Mucosa of gallbladder (tissue), 1 donor: Measurements from ENCODE around the gene CNN3. TPM values are rescaled to one million over a fixed set of nuclear protein-coding genes. Genes with fewer than 3 reads are reported as not detected.

Experiments
- DNase-seq: peaks from one replicate; pipeline ENCODE4 v3.0.0-alpha.2; 2020; ENCODE audit warnings: low spot score
- total RNA-seq: library from RNA; stranded (reverse); gene quantifications from one replicate; pipeline ENCODE4 v1.2.1, GENCODE V29; 2021
- donor health status: DM: no; HTN: no; CAD: no.

Gene CNN3
- total RNA-seq: 171 TPM

GRCh38 chr1:94926915-94927404 lies at the start of gene CNN3:
TSS of gene CNN3 (minus strand) at chr1:94927110. CDS start at chr1:94926894, 216 bp downstream.
- DNase-seq: peak; percentile 92

GRCh38 chr1:94974824-94975223 lies 47.9 kb upstream of the CNN3 start:
- DNase-seq: no peak

- no peak for DNase-seq
Observed at GRCh38 chr1:94974241-94974640, 47.3 kb upstream of the CNN3 start.

GRCh38 chr1:94973309-94973922 lies 46.5 kb upstream of the CNN3 start:
- no peak for DNase-seq

- no peak for DNase-seq
Observed at GRCh38 chr1:94971491-94971924, 44.6 kb upstream of the CNN3 start.

- DNase-seq: no peak
Observed at GRCh38 chr1:94970783-94971182, 43.9 kb upstream of the CNN3 start.

GRCh38 chr1:94969137-94969536 lies 42.2 kb upstream of the CNN3 start:
- DNase-seq: no peak

- DNase-seq: no peak
Observed at GRCh38 chr1:94966033-94966432, 39.1 kb upstream of the CNN3 start.

GRCh38 chr1:94963864-94964263 lies 37.0 kb upstream of the CNN3 start:
- DNase-seq: no peak

GRCh38 chr1:94962409-94963265 lies 35.7 kb upstream of the CNN3 start:
- peak; percentile 64 for DNase-seq

GRCh38 chr1:94961988-94962387 lies 35.1 kb upstream of the CNN3 start:
- no peak for DNase-seq

- DNase-seq: no peak
Observed at GRCh38 chr1:94961582-94961981, 34.7 kb upstream of the CNN3 start.

- DNase-seq: no peak
Observed at GRCh38 chr1:94958081-94958480, 31.2 kb upstream of the CNN3 start.

- peak; percentile 35 for DNase-seq
Observed at GRCh38 chr1:94955767-94956632, 29.1 kb upstream of the CNN3 start.

- no peak for DNase-seq
Observed at GRCh38 chr1:94954263-94955220, 27.6 kb upstream of the CNN3 start.

- DNase-seq: no peak
Observed at GRCh38 chr1:94953746-94954145, 26.8 kb upstream of the CNN3 start.

GRCh38 chr1:94953107-94953506 lies 26.2 kb upstream of the CNN3 start:
- no peak for DNase-seq

- no peak for DNase-seq
Observed at GRCh38 chr1:94952539-94952938, 25.6 kb upstream of the CNN3 start.

- no peak for DNase-seq
Observed at GRCh38 chr1:94951509-94952208, 24.7 kb upstream of the CNN3 start.

GRCh38 chr1:94951046-94951445 lies 24.1 kb upstream of the CNN3 start:
- DNase-seq: no peak
